GDM1 (cell line): ENCODE data around the gene WDR27.

Source experiments
- DNase-seq: peaks from one replicate; lab custom pipeline; 2025; lab: John Stamatoyannopoulos, UW

Gene WDR27

GRCh38 chr6:169701954-169702839 lies at the start of gene WDR27, which contains the start of gene C6orf120:
WDR27 (minus strand) TSS chr6:169702029; CDS start chr6:169689005, 13,024 bp downstream.
C6orf120 (plus strand) TSS chr6:169702126; CDS start chr6:169702460, 334 bp downstream.
- DNase-seq, result peak; percentile 96

DNA sequence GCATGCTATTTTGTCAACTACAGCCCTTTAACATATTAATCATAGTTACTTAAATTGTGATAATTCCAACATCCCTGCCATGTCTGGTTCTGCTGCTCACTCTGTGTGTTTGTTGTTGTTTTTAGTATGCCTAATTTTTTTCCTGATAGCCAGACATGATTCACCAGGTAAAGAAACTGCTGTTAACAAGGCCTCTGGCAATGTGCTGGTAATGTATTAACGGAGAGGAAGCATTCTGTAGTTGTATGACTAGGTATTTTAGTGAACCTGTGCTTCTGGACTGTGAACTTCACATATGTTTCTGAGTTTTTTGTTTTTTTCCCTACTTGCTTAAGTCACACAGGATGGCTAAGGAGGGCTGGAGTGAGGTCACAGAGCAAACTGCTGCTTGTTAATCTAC lies 44.7 kb upstream of the WDR27 start:
- DNase-seq, result no peak

DNA sequence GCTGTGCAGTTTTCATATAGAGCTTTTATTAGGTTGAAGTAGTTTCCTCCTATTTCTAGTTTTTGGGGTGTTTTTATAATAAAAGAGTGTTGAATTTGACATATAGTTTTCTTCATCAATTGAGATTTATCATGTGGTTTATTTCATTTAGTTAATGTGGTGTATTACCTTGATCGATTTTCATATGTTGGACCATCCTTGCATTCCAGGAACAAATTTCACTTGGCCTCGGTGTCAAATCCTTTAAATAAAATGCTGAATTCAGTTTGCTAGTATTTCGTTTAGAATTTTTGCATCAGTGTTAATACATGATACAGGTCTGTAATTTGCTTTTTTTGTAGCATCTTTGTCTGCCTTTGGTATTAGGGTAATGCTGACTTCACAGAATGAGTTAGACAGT lies 43.6 kb upstream of the WDR27 start:
- DNase-seq, result no peak

DNA sequence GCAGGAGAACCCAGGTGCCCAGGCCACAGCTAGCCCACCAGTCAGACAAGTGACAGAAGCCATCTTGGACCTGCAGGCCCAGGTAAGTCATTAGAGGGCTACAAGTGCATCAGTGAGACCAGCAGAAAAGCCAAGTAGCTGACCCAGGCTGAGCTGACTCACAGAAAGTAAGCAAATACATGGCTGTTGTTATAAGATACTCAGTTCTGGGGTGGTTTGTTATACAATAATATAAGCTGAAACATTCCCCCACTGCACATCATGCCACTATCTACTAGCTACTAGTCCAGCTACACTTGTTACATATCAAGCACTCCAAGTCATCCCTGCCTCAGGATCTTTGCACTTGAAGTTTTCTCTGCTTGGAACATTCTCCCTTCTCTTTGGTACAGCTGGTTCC lies 39.5 kb upstream of the WDR27 start:
- DNase-seq, result no peak

GRCh38 chr6:169738976-169739529 lies 37.2 kb upstream of the WDR27 start:
- no peak for DNase-seq

DNA sequence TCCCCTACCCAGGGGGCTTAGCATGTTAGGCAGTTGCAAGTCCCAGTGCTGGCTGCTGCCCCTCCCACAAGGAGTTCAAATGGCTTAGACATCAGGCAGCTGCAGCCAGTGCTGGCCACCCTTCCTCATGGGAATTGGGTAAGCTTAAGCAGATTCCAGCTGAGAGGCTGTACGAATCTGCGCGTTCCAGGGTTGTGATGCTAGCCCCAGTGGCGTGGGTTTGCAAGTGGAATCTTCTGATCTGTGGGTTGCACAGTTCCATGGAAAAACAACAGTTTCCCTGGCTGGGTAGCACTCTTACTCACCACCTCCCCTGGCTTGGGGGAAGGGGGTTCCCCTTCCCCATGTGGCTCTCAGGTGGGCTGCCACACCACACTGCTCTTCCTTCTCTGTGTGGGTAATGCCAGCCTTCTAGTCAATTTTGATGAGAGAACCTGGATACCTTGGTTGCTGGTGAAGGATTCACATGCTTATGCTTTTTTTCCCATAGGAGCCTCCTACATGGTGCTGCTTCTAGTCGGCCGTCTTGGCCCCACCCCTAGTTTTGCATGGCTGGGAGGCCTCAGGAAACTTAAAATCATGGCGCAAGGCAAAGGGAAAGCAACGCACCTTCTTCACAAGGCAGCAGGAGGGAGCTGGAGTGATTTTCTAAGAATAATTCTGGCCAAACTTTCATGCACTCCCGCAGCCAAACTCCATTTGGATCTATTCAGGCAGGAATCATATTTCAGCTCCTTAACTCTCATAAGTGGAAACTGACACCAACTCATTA lies 36.6 kb upstream of the WDR27 start:
- no peak for DNase-seq

DNA sequence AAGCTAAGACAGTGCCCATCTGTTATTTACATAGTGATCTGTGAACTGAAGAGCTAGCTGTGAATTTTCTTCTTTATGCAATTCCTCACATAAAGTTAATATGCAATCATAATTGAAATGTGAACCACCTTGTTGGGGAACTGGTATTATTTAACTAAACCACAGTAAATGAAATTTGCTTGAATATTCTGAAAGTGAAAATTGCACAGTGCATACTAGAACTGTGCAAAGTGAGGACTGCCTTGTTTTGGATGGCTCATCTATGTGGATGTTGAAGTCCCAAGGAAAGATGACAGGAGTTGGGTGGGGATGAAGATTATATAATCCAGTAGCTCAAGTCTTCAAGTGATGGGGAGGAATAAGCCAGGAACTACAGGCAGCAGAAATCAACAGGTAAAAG lies 28.1 kb upstream of the WDR27 start:
- no peak for DNase-seq

GRCh38 chr6:169726963-169727362 lies 25.1 kb upstream of the WDR27 start:
- DNase-seq, result no peak

DNA sequence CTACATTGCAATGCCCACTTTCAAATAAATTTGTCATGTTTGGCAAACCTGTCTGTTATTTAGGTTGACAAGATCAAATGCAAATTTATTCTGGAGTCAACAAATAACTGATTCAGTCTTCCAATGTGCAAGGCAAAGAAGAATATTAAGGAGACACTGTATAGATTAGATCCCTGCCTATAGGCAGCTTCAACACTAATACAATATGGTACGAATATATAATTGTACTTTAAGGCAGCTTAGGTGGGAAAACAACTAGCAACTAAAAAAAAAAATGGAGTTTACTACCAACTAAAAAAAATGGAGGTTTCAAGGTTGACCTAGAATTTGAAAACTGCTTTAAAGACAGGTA lies 24.2 kb upstream of the WDR27 start:
- no peak for DNase-seq

DNA sequence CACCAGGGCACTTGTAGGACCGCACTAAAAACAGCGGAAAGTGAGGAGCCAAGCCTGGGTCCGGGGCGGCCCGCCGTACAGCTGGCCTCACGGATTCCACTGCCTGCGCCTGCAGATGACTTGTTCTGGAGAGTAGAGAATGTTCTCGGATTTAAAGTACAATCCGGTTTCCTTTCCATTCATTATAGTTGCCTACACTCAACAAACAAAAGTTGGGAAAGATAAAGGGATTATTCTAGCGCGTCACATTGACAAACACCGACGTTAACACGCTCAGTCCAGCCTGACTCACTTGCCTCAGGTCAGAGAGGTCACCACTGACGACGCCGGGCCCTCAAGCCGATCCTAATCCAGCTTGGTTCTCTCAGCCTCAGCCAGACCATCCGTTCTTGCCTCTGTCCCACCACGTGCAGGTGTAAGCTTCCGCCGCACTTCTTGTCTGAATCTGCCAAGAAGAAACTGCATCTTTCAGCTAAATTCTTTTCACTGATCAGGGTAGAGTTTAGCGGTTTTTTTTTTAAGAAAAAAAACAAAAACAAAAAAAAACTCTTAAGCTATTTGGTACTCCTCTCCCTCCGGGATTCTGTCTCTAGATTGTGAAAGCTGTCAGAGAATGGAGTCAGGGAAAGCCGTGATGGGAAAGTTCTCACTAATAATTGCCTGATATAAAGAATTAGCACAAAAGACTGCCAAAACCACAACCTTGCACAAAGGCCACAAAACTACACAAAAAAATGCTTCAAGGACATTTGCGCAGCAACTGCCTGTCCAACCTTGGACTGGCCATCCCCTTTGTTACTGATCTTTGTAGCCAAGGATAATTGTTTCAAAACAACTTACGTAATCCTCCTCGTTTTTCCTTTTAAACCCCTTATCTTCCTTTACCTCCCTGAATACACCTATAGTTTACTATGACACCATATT lies 23.6 kb upstream of the WDR27 start:
- no peak for DNase-seq

GRCh38 chr6:169724494-169725124 lies 22.8 kb upstream of the WDR27 start, which contains the start of gene PHF10:
PHF10 (minus strand) TSS chr6:169724500; CDS start chr6:169723931, 569 bp downstream.
- peak; percentile 57 for DNase-seq

DNA sequence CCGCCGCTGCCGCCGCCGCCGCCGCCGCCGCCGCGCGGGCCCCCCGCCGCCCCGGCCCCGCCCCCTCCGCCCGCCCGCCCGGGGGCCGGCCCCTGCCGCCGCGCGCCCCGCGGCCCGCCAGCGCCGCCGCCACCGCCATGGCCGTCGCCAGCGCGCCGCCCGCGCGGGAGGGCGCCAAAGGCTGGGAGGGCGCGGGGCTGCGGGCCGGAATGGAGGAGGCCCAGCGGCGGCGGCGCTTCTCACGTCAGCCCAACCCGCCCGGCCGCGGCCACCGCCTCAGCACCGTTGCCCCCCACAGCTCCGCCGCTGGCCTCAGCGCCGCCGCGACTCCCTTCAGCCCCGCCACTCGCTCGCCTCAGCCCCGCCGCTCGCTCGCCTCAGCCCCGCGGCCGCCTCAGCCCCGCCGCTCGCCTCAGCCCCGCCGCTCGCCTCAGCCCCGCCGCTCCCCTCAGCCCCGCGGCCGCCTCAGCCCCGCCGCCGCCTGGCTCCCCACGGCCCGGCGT lies 22.2 kb upstream of the WDR27 start:
- peak; percentile 13 for DNase-seq

DNA sequence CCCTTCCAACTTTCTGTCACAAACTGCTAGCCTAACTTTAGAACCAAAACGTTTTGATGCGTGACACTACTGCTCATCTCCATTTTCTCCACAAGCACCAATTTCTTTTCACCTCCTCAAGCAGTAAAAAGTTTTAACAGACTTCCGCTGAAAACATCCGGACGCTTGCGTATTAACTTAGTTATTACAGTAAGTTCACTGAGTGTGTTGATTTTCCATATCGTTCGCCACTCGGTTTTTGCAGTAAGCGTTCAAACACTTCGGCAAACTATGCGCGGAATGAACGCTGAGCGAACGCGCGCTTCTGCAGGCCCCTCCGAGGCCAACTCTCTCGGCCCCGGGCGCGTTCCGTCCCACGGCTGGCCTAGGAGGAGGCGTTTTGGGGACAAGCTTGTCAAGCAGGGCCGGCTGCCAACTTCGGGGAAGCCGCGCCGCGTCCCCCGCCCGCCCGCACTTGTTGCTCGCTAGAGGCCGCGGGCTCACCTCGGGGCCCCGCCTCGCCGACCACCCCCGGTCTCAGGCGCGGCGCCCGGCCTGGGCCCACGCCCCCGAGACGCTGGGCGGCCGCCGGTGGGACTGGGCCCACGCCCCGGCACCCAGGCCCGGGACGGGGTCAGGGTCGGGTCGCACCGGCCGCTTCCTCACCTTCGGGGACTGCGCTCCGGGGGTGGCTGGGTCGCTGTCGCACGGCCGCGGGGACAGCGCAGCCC lies 21.5 kb upstream of the WDR27 start:
- peak; percentile 39 for DNase-seq

GRCh38 chr6:169722362-169723199 lies 20.8 kb upstream of the WDR27 start:
- peak; percentile 45 for DNase-seq

DNA sequence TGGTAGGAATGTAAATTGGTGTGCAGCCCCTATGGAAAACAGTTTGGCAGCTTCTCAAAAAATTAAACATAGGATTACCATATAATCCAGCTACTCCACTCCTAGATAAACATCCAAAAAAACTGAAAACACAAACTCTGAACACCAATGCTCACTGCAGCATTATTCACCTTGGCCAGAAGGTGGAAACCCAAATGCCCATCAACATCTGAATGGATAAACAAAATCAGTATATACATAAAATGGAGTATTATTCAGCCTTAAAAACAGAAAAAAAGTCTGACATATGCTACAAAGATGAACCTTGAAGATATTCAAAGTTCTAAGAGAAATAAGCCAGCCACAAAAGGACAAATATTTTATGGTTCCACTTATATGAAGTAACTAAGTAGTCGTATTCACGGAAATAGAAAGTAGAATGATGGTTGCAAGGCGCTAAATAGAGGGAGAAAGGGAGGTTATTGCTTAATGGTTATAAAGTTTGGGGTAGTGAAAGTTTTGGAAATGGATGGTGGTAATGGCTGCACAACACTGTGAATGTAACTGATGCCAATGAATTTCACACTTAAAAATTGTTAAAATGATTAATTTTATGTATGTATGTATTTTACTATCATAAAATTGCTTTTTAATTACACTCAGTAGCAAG lies 18.5 kb upstream of the WDR27 start:
- no peak for DNase-seq

GRCh38 chr6:169719117-169719516 lies 17.3 kb upstream of the WDR27 start:
- no peak for DNase-seq

- no peak for DNase-seq
These were observed 12.8 kb upstream of the WDR27 start for GRCh38 chr6:169714595-169714994.

GRCh38 chr6:169714178-169714577 lies 12.3 kb upstream of the WDR27 start:
- DNase-seq, result no peak

DNA sequence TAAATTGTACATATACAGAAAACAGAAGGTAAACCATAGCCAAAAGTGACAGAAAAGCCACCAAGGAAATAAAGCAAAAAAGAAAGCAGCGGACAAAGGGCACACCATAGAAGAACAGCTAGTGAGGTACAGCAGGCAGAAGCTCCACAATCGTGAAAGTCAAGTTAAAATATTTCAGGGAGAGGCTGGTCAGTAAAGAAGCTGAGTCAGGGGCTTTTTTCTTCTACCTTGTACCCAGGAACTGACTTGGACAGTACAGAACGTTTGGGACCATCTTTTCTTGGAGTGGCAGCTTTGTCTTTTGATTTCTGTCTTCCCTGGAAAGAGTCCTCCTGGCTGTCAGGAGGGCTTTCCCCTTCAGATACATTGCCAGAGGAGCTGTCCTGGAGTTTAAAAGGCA lies 8.2 kb upstream of the WDR27 start:
- no peak for DNase-seq
